Panc1 (cell line): ENCODE results near the gene TNRC6B. TPM values are rescaled to one million over a fixed set of nuclear protein-coding genes. Genes with fewer than 3 reads are reported as not detected.

Source experiments
- ATAC-seq: fragments of 200-7000 bp; cut with Tn5 transposase; 2 replicates; pipeline ENCODE4 v1.9.1; 2020; ENCODE audit warnings: mild to moderate bottlenecking, moderate library complexity
- BruUV-seq: library from RNA; stranded (reverse); fragments of 400-500 nt; replicated peaks from 2 replicates; lab custom pipeline; 2021; lab: Mats Ljungman, UMichigan
- CTCF ChIA-PET: fragments of 300-600 bp; sonication (Branson Sonifier 250); formaldehyde crosslinking; loops from one replicate; lab custom pipeline; 2022; ENCODE audit warnings: antibody characterized with exemption; lab: Charles Lee
- POLR2A ChIA-PET: fragments of 300-600 bp; sonication (Branson Sonifier 250); formaldehyde crosslinking; loops from one replicate; lab custom pipeline; 2022; ENCODE audit warnings: antibody characterized with exemption; lab: Charles Lee
- DNase-seq: peaks from one replicate; pipeline ENCODE4 v3.0.0-alpha.2; 2010; ENCODE audit warnings: low read depth, low spot score
- H3K27ac ChIP-seq: 2 replicates; pipeline ENCODE4 v1.5.1; 2011; ENCODE audit warnings: mild to moderate bottlenecking, low read length, inconsistent platforms
- H3K27me3 ChIP-seq: fragments of 200-500 bp; sonication (Bioruptor generic); 2 replicates; pipeline ENCODE4 v1.6.0; 2014; ENCODE audit warnings: low read length, inconsistent platforms; ENCODE audit not compliant: control insufficient read depth, insufficient read depth
- H3K36me3 ChIP-seq: fragments of 200-500 bp; sonication (Bioruptor generic); 2 replicates; pipeline ENCODE4 v1.5.1; 2014; ENCODE audit warnings: inconsistent platforms, mild to moderate bottlenecking, low read length, moderate library complexity; ENCODE audit not compliant: control insufficient read depth, insufficient read depth
- H3K4me1 ChIP-seq: 2 replicates; pipeline ENCODE4 v1.5.1; 2011; ENCODE audit warnings: inconsistent platforms, mild to moderate bottlenecking, low read length, moderate library complexity; ENCODE audit not compliant: control insufficient read depth, insufficient read depth
- H3K4me3 ChIP-seq, 2 experiments: 2 replicates each; pipeline ENCODE4 v1.5.1; 2011 to 2012; ENCODE audit warnings: low read depth in 2 of 2, low read length in 2 of 2, mild to moderate bottlenecking in 2 of 2, inconsistent platforms in 1 of 2, moderate library complexity in 1 of 2
- H3K9me3 ChIP-seq: fragments of 200-500 bp; sonication (Bioruptor generic); 2 replicates; pipeline ENCODE4 v1.5.1; 2014; ENCODE audit warnings: low read depth, mild to moderate bottlenecking, inconsistent platforms, low read length, moderate library complexity; ENCODE audit not compliant: control insufficient read depth, insufficient read depth
- CTCF ChIP-seq: fragments of 450-650 bp; IDR thresholded peaks from 2 replicates; pipeline ENCODE4 v1.5.1; 2017; ENCODE audit warnings: mild to moderate bottlenecking
- POLR2AphosphoS5 ChIP-seq: IDR thresholded peaks from 2 replicates; pipeline ENCODE4 v1.6.1; 2012; ENCODE audit warnings: mild to moderate bottlenecking, low read depth, low read length, moderate library complexity
- REST ChIP-seq, 2 experiments: IDR thresholded peaks; 2 replicates each; pipeline ENCODE4 v1.6.1; 2011 to 2012; ENCODE audit warnings: low read depth in 2 of 2, control low read depth in 1 of 2, low read length in 1 of 2, mild to moderate bottlenecking in 1 of 2, moderate library complexity in 1 of 2; ENCODE audit not compliant: insufficient read depth in 1 of 2
- SIN3A ChIP-seq: IDR thresholded peaks from 2 replicates; pipeline ENCODE4 v1.6.1; 2012; ENCODE audit warnings: low read depth, mild to moderate bottlenecking, low read length, moderate library complexity, borderline replicate concordance; ENCODE audit not compliant: insufficient read depth
- TCF7L2 ChIP-seq: IDR thresholded peaks from 2 replicates; pipeline ENCODE4 v1.6.1; 2011; ENCODE audit warnings: mild to moderate bottlenecking, low read depth, low read length, inconsistent platforms
- in situ Hi-C: cut with HindIII; loops from 2 replicates; pipeline ENCODE4 v1.10.0; 2016; ENCODE audit warnings: low sequenced_read_pairs, low pct_unique_long_range_greater_than_20kb
- intact Hi-C: fragments of 100-400 bp; cut with micrococcal nuclease; formaldehyde crosslinking; loops from one replicate; pipeline ENCODE4 v1.10.0; 2022; ENCODE audit not compliant: unreplicated experiment
- total RNA-seq: library from RNA; stranded (reverse); gene quantifications from one replicate; pipeline ENCODE4 v1.2.1, GENCODE V29; 2021; ENCODE audit not compliant: unreplicated experiment

TNRC6B gene
- total RNA-seq, 1 experiment from 2014 or later, result 30.7 TPM

DNA sequence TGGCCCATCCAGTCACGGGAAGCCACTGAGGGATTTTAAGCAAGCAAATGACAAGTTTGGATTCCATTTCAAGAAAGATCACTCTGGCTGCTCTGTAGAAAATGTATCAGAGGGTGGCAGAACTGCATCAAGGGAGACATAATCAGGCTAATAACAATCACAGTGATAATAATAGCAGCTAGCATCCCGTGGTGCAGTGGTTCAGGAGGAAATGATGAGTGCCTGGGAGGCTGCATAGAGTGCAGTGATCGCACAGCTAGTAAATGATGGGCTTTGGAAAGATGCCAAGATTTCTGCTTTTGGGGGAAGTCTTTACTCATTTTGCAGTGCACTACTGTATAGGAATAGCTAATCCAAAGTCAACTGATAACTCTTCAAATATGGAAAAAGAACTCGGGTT, 35.8 kb downstream of the TNRC6B start:
- CTCF ChIA-PET, result no interaction called here
- no TSS peak for BruUV-seq

GRCh38 chr22:40215266-40215665, 37.5 kb downstream of the TNRC6B start:
- in situ Hi-C loops, result no loop called here
- TF ChIP-seq SIN3A, result no peak
- TF ChIP-seq REST (IDR thresholded peaks at IDR 0.05; ENCODE audit: insufficient read depth in 1 of 2, low read depth in 2 of 2, low read length in 1 of 2), result no peak
- TF ChIP-seq POLR2AphosphoS5, result no peak
- intact Hi-C loops, result no loop called here
- BruUV-seq, result no TSS peak
- H3K4me1 ChIP-seq, result no peaks in the 10 kb centered on the region
- H3K36me3 ChIP-seq, result no peaks in the 10 kb centered on the region
- CTCF ChIA-PET, result no interaction called here
- no peaks in the 10 kb centered on the region for H3K9me3 ChIP-seq
- DNase-seq (no peak), ATAC-seq (no peak)
- H3K4me3 ChIP-seq, result no peak overlapping the region
- no peak overlapping the region for H3K27ac ChIP-seq
- POLR2A ChIA-PET, result no interaction called here
- H3K27me3 ChIP-seq, result no peaks in the 10 kb centered on the region

More for the DNA sequence above, 35.8 kb downstream of the TNRC6B start:
- Histone ChIP-seq H3K27ac (no peak overlapping the region), H3K36me3 (no peaks in the 10 kb centered on the region), H3K4me3 (no peak overlapping the region), H3K27me3 (no peaks in the 10 kb centered on the region), H3K4me1 (no peaks in the 10 kb centered on the region), H3K9me3 (no peaks in the 10 kb centered on the region)
- intact Hi-C loops (no loop called here), in situ Hi-C loops (no loop called here)
- TF ChIP-seq SIN3A (no peak), CTCF (no peak), POLR2AphosphoS5 (no peak), TCF7L2 (no peak), REST (IDR thresholded peaks at IDR 0.05; ENCODE audit: insufficient read depth in 1 of 2, low read depth in 2 of 2, low read length in 1 of 2) (no peak)
- POLR2A ChIA-PET, result no interaction called here
- ATAC-seq, result no peak
- no peak for DNase-seq
